GM06990 (cell line): Measurements from ENCODE around the gene PLPP3.

ENCODE experiments used
- DNase-seq: peaks from one replicate; pipeline ENCODE4 v3.0.0-alpha.2; 2011; ENCODE audit not compliant: insufficient read length; ENCODE audit errors: extremely low read depth
- H3K27me3 ChIP-seq: replicated peaks from 2 replicates; pipeline ENCODE4 v1.6.0; 2011; ENCODE audit warnings: low read length; ENCODE audit not compliant: control insufficient read depth, insufficient read depth
- H3K36me3 ChIP-seq: 2 replicates; pipeline ENCODE4 v1.5.1; 2011; ENCODE audit warnings: low read length; ENCODE audit not compliant: control insufficient read depth, insufficient read depth
- H3K4me3 ChIP-seq: replicated peaks from 2 replicates; pipeline ENCODE4 v1.5.1; 2011; ENCODE audit warnings: low read depth, mild to moderate bottlenecking, control low read depth, low read length
- TF ChIP-seq, protein P1 (sequence below): IDR thresholded peaks from 2 replicates; pipeline ENCODE4 v1.5.1; 2011; ENCODE audit warnings: low read length, control low read depth, mild to moderate bottlenecking, inconsistent platforms; ENCODE audit not compliant: insufficient read depth, poor library complexity, severe bottlenecking

Gene PLPP3

DNA sequence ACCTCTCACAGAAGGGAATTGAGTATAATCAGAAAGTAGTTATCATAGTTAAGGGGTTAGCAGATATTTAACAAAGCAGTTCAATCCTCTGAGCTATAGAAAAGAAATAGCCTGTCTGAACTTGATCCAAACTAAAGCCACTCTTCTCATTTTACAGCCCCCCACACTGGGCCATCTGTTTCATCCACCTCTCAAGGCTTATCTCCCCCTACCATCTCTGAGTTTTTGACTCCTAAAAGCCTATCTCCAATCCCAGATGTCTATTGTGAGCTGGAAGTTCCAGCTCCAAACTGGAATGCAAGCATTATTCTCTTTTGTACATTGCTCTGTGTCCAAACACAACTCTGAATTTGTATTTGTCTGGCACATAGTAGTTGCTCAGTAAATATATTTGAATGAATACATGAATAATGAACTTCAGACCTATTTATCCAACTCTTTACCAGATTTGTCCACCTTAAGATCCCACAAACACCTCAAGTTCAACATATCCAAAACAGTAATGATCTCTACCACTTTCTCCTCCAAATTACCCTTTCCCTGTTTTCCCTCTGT is 98.1 kb downstream of the PLPP3 start:
- H3K36me3 ChIP-seq = no peaks in the 10 kb centered on the region
- TF ChIP-seq, protein P1, sequence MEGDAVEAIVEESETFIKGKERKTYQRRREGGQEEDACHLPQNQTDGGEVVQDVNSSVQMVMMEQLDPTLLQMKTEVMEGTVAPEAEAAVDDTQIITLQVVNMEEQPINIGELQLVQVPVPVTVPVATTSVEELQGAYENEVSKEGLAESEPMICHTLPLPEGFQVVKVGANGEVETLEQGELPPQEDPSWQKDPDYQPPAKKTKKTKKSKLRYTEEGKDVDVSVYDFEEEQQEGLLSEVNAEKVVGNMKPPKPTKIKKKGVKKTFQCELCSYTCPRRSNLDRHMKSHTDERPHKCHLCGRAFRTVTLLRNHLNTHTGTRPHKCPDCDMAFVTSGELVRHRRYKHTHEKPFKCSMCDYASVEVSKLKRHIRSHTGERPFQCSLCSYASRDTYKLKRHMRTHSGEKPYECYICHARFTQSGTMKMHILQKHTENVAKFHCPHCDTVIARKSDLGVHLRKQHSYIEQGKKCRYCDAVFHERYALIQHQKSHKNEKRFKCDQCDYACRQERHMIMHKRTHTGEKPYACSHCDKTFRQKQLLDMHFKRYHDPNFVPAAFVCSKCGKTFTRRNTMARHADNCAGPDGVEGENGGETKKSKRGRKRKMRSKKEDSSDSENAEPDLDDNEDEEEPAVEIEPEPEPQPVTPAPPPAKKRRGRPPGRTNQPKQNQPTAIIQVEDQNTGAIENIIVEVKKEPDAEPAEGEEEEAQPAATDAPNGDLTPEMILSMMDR = no peak
- no peak overlapping the region for H3K4me3 ChIP-seq
- DNase-seq = no peak
- no peaks in the 10 kb centered on the region; the same call in none of the 2 replicates for H3K27me3 ChIP-seq

DNA sequence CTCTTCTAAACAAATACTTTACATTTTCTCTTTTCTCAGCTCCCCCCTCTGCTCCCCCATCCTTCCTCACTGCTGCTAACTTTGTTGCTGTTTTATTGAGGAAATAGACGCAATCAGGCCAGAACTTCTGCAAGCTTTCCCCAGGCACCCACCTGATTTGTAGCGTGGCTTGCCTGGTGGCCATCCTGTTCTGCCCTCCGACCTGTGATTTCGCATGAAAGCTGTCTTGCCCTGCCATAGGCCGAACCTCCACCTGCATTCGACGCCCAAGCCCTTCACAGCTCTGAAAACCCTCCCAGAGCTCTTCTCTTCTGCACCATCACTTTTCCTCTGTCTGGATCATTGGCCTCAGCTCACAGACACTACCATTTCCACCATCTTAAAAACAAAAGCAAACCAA is 100.6 kb downstream of the PLPP3 start:
- no peak for DNase-seq
- TF ChIP-seq, protein P1 = no peak
- Histone ChIP-seq H3K36me3 (no peaks in the 10 kb centered on the region), H3K4me3 (no peak overlapping the region), H3K27me3 (no peaks in the 10 kb centered on the region; the same call in none of the 2 replicates)

- no peak overlapping the region for H3K4me3 ChIP-seq
- TF ChIP-seq, protein P1 = no peak
- H3K36me3 ChIP-seq = no peaks in the 10 kb centered on the region
- DNase-seq = peak; percentile 35
- H3K27me3 ChIP-seq = no peaks in the 10 kb centered on the region; the same call in none of the 2 replicates
Measured at GRCh38 chr1:56477164-56478111, 101.9 kb downstream of the PLPP3 start.

- no peaks in the 10 kb centered on the region; the same call in 1 of the 2 replicates for H3K27me3 ChIP-seq
- TF ChIP-seq, protein P1 = no peak
- H3K4me3 ChIP-seq = no peak overlapping the region
- H3K36me3 ChIP-seq = no peaks in the 10 kb centered on the region
- no peak for DNase-seq
Measured at GRCh38 chr1:56473582-56474270, 105.6 kb downstream of the PLPP3 start.

DNA sequence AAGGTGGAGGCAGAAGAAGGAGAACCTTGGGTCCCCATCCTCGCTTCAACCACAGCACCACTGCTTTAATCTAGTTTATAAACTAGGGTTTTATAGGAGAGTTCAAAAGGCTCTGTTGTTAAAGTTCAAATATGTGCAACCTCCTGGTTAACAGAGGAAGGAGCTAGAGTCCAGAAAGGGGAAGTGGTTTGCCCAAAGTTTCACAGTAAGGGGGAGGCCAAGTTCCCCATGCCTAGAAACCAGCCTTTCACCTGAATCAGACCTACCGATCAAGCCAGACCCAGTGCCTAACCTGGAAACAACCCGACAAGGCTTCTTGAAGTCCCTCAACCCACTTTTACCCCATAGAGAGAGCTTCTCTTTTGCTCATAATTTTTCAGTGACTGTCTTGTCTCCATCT is 106.5 kb downstream of the PLPP3 start:
- TF ChIP-seq, protein P1 = no peak
- Histone ChIP-seq H3K4me3 (no peak overlapping the region), H3K36me3 (no peaks in the 10 kb centered on the region), H3K27me3 (peaks cover 1% of the 10 kb centered on the region; the same call in 1 of the 2 replicates)
- peak; percentile 65 for DNase-seq
